ENCODE results near the gene GABRG3.

GABRG3 gene

DNA sequence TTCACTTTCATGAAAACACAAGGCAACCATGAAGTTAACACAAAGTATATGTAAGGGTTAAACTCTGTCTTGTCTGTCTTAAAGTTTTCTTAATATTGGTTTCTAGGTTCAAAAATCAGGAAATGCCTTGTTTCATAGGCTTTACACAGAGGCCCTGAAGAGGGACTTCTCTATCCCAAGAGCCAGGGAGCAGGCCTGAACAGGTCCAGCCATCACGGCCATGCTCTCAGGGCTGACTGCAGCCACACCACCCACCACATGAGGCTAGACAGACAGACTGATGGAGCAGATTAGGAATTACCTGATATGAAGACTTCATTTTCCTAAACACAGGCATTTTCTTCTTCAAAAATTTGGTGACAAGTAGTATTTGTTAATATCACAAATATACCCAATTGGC, 502.9 kb downstream of the GABRG3 start:
- no peak overlapping the region for H2AFZ ChIP-seq (ENCODE audit: low read depth)
- H3K4me3 ChIP-seq (IDR thresholded peaks at IDR 0.05; ENCODE audit: insufficient read depth, low read depth, low read length), result no peak overlapping the region
- no peak overlapping the region for H3K9ac ChIP-seq
- H3K4me1 ChIP-seq (ENCODE audit: low read depth, poor library complexity, severe bottlenecking), result no peaks in the 10 kb centered on the region
- no peak overlapping the region for H3K4me2 ChIP-seq
- H4K20me1 ChIP-seq (ENCODE audit: insufficient read depth), result no peaks in the 10 kb centered on the region
- H3K27me3 ChIP-seq (ENCODE audit: insufficient read depth, low read depth), result no peaks in the 10 kb centered on the region
- TF ChIP-seq, protein P1, sequence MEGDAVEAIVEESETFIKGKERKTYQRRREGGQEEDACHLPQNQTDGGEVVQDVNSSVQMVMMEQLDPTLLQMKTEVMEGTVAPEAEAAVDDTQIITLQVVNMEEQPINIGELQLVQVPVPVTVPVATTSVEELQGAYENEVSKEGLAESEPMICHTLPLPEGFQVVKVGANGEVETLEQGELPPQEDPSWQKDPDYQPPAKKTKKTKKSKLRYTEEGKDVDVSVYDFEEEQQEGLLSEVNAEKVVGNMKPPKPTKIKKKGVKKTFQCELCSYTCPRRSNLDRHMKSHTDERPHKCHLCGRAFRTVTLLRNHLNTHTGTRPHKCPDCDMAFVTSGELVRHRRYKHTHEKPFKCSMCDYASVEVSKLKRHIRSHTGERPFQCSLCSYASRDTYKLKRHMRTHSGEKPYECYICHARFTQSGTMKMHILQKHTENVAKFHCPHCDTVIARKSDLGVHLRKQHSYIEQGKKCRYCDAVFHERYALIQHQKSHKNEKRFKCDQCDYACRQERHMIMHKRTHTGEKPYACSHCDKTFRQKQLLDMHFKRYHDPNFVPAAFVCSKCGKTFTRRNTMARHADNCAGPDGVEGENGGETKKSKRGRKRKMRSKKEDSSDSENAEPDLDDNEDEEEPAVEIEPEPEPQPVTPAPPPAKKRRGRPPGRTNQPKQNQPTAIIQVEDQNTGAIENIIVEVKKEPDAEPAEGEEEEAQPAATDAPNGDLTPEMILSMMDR (conservative IDR thresholded peaks at IDR 0.05; ENCODE audit: low read depth, low read length), result no peak
- H3K79me2 ChIP-seq (ENCODE audit: insufficient read depth, low read depth), result no peaks in the 10 kb centered on the region
- no peaks in the 10 kb centered on the region for H3K36me3 ChIP-seq (ENCODE audit: insufficient read depth)
- H3K27ac ChIP-seq, result no peak overlapping the region

DNA sequence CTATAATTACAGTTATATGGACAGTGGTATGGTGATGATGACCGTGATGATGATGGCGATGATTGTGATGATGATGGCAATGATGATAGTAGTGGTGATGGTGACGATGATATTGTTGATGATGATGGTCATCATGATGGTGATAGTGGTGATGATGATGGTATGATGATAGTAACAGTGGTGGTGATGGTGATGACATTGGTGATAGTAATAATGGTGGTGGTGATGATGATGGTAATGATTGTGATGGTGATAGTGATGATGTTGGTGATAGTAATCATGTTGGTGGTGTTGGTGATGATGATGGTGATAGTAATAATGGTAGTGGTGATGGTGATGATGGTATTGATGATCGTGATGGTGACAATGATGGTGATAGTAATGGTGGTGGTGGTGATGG, 504.4 kb downstream of the GABRG3 start:
- H3K4me3 ChIP-seq (IDR thresholded peaks at IDR 0.05; ENCODE audit: insufficient read depth, low read depth, low read length), result no peak overlapping the region
- TF ChIP-seq, protein P1 (conservative IDR thresholded peaks at IDR 0.05; ENCODE audit: low read depth, low read length), result no peak

DNA sequence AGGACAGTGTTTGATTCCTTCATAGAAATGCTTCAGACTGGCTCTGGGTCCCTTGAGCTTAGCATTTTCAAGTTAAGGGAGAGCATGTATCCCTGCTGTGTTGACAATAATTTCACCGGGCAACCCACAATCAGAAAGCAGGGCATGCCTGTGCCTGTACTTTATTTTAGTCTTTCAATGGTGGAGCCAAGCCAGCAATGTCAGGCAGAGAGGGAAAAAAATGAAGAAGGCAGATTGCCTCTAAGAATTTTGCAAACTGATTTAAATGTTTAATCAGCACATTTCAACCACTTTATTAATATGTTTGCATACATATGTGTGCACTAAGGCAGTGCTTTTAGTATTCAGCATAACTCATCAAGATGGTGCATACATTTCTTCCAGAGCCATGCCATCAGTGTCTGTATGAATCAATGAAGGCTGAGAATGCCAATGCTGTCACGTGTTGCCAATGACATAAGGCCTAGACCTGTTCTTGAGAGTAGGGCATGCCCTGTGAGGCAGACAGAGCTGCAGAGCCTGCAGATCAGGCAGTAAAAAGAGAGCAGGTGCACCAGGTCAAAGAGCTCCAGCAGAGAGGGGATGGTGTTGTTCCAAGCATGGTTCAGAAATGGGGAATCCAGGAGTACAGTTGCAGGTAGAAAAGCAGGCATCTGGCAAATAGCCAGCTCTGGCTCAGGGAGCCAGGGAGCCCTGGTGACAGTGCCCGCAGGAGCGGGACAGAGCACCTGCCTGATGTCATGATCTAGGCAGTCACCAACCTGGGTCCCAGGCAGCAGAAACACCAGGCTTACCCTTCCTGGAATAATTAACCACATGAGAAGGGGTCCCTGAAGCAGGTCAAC, 508.5 kb downstream of the GABRG3 start:
- Histone ChIP-seq H3K79me2 (ENCODE audit: insufficient read depth, low read depth) (no peaks in the 10 kb centered on the region), H3K27ac (no peak overlapping the region), H3K4me2 (no peak overlapping the region), H3K27me3 (ENCODE audit: insufficient read depth, low read depth) (no peaks in the 10 kb centered on the region), H2AFZ (ENCODE audit: low read depth) (no peak overlapping the region), H3K4me1 (ENCODE audit: low read depth, poor library complexity, severe bottlenecking) (no peaks in the 10 kb centered on the region), H4K20me1 (ENCODE audit: insufficient read depth) (no peaks in the 10 kb centered on the region), H3K9ac (no peak overlapping the region), H3K36me3 (ENCODE audit: insufficient read depth) (no peaks in the 10 kb centered on the region), H3K4me3 (IDR thresholded peaks at IDR 0.05; ENCODE audit: insufficient read depth, low read depth, low read length) (no peak overlapping the region)
- TF ChIP-seq, protein P1 (conservative IDR thresholded peaks at IDR 0.05; ENCODE audit: low read depth, low read length), result no peak

More for the DNA sequence above, 504.4 kb downstream of the GABRG3 start:
- H3K27ac ChIP-seq, result no peak overlapping the region
- no peaks in the 10 kb centered on the region for H3K79me2 ChIP-seq (ENCODE audit: insufficient read depth, low read depth)
- no peaks in the 10 kb centered on the region for H3K4me1 ChIP-seq (ENCODE audit: low read depth, poor library complexity, severe bottlenecking)
- H2AFZ ChIP-seq (ENCODE audit: low read depth), result no peak overlapping the region
- H3K27me3 ChIP-seq (ENCODE audit: insufficient read depth, low read depth), result no peaks in the 10 kb centered on the region
- H3K36me3 ChIP-seq (ENCODE audit: insufficient read depth), result no peaks in the 10 kb centered on the region
- H3K4me2 ChIP-seq, result no peak overlapping the region
- H3K9ac ChIP-seq, result no peak overlapping the region
- no peaks in the 10 kb centered on the region for H4K20me1 ChIP-seq (ENCODE audit: insufficient read depth)

DNA sequence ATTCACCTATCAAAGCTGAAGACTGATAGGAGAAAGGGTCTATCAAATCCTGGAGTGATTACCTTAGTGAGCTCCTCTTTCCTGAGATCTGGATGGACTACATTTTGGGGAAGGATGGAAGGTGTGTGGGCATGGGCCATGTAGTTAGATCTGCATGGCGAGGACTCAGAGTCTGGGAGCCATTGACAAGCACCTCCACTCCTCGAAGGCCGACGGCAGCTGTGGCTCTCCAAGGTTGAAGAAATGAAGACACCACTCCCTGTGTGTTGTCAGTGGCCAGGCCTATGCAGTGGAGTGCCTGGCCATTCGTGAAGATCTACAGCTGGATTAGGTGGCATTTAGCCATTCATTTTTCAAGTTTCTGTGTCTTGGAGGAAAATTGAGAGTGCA, 509.2 kb downstream of the GABRG3 start:
- Histone ChIP-seq H3K36me3 (ENCODE audit: insufficient read depth) (no peaks in the 10 kb centered on the region), H3K27ac (no peak overlapping the region), H3K9ac (no peak overlapping the region), H3K4me2 (no peak overlapping the region), H3K79me2 (ENCODE audit: insufficient read depth, low read depth) (no peaks in the 10 kb centered on the region), H4K20me1 (ENCODE audit: insufficient read depth) (no peaks in the 10 kb centered on the region), H3K4me1 (ENCODE audit: low read depth, poor library complexity, severe bottlenecking) (no peaks in the 10 kb centered on the region), H3K27me3 (ENCODE audit: insufficient read depth, low read depth) (no peaks in the 10 kb centered on the region), H3K4me3 (IDR thresholded peaks at IDR 0.05; ENCODE audit: insufficient read depth, low read depth, low read length) (no peak overlapping the region), H2AFZ (ENCODE audit: low read depth) (no peak overlapping the region)
- TF ChIP-seq, protein P1 (conservative IDR thresholded peaks at IDR 0.05; ENCODE audit: low read depth, low read length), result no peak

All from KMS-11 (cell line).